GM19397 (cell line): ENCODE results near the gene PXDC1.
"Not testable (repeated sequence)": the region's sequence is repeated elsewhere in the genome, so short reads cannot be mapped to it uniquely, and the experiment has no call there.

Experiments used
- ATAC-seq: cut with Tn5 transposase; IDR thresholded peaks from one replicate; pipeline ENCODE4 v1.9.1; 2021; ENCODE audit warnings: mild to moderate bottlenecking, moderate library complexity; ENCODE audit not compliant: unreplicated experiment

PXDC1 gene

GRCh38 chr6:3677751-3678150, 73.8 kb downstream of the PXDC1 start:
- ATAC-seq = not testable (repeated sequence)

GRCh38 chr6:3677351-3677750, 74.2 kb downstream of the PXDC1 start:
- not testable (repeated sequence) for ATAC-seq
